Sigmoid colon (tissue), 4 donors: ENCODE results near the gene POU2F3.

ENCODE experiments used
- EP300 ChIP-seq, 4 donors: sonication (generic); formaldehyde crosslinking; IDR thresholded peaks; one replicate each; pipeline ENCODE4 v1.6.1; 2017; ENCODE audit warnings: antibody characterized with exemption in 4 of 4
- POLR2A ChIP-seq, 2 donors: fragments of 450-650 bp; IDR thresholded peaks; one replicate each; pipeline ENCODE4 v1.6.1; 2016; ENCODE audit warnings: antibody characterized with exemption in 2 of 2, mild to moderate bottlenecking in 2 of 2, moderate library complexity in 2 of 2
- TF ChIP-seq, protein P1 (sequence below), 4 experiments: fragments of 450-650 bp in 3 of 4; fragments of 200-600 bp in 1 of 4; IDR thresholded peaks; one replicate each; pipeline ENCODE4 v1.5.1; 2016 to 2019; ENCODE audit warnings: antibody characterized with exemption in 4 of 4, mild to moderate bottlenecking in 3 of 4, moderate library complexity in 2 of 4

DNA sequence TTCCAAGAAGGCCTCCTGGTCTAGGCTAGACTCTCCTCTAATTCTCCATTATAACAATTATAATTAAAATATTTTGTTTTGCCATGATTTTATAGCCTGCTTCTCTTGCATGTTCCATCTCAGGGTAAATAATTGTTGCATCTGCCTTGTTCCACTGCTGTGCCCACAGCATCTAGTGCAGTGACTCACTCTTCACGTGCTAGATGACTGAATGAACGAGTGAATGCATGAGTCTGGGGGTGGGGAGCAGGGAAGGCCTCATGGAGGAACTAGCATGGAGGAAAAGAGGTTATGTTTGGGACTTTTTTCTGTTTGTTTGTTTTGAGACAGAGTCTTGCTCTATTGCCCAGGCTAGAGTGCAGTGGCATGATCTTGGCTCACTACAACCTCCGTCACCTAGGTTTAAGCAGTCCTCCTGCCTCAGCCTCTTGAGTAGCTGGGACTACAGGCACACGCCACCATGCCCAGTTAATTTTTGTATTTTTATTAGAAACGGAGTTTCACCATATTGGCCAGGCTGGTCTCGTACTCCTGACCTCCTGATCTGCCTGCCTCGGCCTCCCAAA lies 34.3 kb upstream of the POU2F3 start:
- TF ChIP-seq POLR2A (IDR thresholded peaks at IDR 0.05) (no peak), EP300 (IDR thresholded peaks at IDR 0.05) (no peak)
- TF ChIP-seq, protein P1, sequence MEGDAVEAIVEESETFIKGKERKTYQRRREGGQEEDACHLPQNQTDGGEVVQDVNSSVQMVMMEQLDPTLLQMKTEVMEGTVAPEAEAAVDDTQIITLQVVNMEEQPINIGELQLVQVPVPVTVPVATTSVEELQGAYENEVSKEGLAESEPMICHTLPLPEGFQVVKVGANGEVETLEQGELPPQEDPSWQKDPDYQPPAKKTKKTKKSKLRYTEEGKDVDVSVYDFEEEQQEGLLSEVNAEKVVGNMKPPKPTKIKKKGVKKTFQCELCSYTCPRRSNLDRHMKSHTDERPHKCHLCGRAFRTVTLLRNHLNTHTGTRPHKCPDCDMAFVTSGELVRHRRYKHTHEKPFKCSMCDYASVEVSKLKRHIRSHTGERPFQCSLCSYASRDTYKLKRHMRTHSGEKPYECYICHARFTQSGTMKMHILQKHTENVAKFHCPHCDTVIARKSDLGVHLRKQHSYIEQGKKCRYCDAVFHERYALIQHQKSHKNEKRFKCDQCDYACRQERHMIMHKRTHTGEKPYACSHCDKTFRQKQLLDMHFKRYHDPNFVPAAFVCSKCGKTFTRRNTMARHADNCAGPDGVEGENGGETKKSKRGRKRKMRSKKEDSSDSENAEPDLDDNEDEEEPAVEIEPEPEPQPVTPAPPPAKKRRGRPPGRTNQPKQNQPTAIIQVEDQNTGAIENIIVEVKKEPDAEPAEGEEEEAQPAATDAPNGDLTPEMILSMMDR (IDR thresholded peaks at IDR 0.05) = no peak
